Endometrial microvascular endothelial cells (primary cell): ENCODE data around the gene CFAP20DC. TPM values are rescaled to one million over a fixed set of nuclear protein-coding genes. Genes with fewer than 3 reads are reported as not detected.
"Not testable (repeated sequence)": the region's sequence is repeated elsewhere in the genome, so short reads cannot be mapped to it uniquely, and the experiment has no call there.

Experiments used
- in situ Hi-C: cut with HindIII; loops from 2 replicates; pipeline ENCODE4 v1.10.0; 2017; ENCODE audit warnings: low sequenced_read_pairs, low pct_unique_long_range_greater_than_20kb; ENCODE audit errors: inconsistent ontology term
- total RNA-seq: library from RNA; depleted of rRNA; stranded (reverse); fragments of >200 nt; gene quantifications from one replicate; pipeline ENCODE4 v1.2.3, GENCODE V29; 2015; ENCODE audit errors: inconsistent ontology term

Gene CFAP20DC
- total RNA-seq, 1 donor from 2014 or later, result 3.2 TPM

GRCh38 chr3:58897646-58898045 is 152.2 kb downstream of the CFAP20DC start:
- in situ Hi-C loops, result no loop called here

- in situ Hi-C loops, result not testable (repeated sequence)
Measured at GRCh38 chr3:58895678-58896077, 154.1 kb downstream of the CFAP20DC start.

GRCh38 chr3:58892526-58892925 is 157.3 kb downstream of the CFAP20DC start:
- in situ Hi-C loops, result not testable (repeated sequence)

- in situ Hi-C loops, result no loop called here
Measured at GRCh38 chr3:58888087-58888486, 161.7 kb downstream of the CFAP20DC start.

DNA sequence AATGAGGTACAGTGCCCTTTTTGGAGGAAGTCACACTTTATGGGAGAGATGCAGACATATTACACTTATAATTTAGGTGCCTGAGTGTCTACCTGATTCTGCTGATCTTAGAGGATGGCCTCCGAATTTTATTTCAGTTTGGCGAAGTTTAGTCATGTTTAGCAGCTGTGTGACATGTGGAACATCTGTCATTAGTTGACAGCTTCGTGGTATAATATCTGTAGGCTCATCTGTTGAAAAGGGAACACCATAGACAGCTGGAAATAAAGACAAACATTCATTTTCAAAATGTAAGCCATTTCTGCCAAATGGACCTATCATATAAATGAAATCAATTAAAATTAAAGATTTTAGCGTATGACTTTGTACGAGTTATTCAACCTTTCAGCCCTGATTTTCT is 165.4 kb downstream of the CFAP20DC start:
- in situ Hi-C loops, result no loop called here

DNA sequence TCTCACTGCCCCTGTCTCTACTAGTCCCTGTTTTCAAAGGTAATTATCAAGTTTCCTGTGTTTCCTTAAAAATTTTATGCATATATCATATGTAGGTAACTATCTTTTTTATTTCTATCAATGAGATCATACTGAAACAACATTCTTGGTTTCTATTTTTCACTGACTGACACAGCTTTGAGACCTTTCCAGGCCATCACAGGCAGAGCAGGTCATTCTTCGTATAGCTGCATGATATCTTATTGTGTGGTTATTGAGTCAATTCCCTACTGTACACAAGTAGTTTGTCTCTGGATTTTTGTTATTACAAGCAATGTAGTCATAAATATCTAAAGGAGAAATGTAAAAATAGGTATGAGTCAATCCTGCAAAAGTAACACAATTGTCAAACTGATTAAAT is 169.6 kb downstream of the CFAP20DC start:
- in situ Hi-C loops, result no loop called here

GRCh38 chr3:58874795-58875194 is 175.0 kb downstream of the CFAP20DC start:
- in situ Hi-C loops, result no loop called here

GRCh38 chr3:58874248-58874741 is 175.5 kb downstream of the CFAP20DC start:
- in situ Hi-C loops, result no loop called here

DNA sequence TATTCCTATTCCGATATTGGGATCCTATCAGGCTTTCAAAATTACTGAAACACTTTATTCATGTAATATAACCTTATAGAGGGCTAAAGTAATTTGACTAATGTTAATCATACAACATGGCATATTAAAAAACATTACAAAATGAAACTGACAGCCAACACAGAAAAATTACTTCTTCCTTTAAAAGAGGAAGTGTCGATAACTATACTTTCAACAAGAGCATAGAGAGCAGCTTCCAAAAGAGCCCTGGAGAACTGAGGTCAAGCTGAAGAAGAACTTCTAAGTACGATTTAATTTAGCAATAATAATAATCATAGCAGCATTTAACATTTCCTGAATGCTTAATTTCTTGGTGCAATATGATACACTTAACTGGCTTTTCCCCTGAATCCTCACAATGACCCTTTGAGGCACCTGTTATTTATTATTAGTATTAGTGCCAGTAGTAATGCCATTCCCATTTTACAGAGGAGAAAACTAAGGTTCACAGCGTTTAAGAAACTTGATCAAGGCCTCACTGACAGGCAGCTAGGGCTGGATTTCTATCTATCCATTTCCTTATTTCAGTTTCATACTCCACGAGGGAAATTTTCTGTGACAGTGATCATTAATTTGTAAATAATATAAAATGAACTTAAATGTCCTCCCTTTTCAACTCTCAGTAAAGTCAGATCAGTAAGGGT is 181.6 kb downstream of the CFAP20DC start:
- in situ Hi-C loops, result no loop called here

GRCh38 chr3:58867621-58868020 is 182.2 kb downstream of the CFAP20DC start:
- in situ Hi-C loops, result no loop called here

GRCh38 chr3:58866079-58866478 is 183.7 kb downstream of the CFAP20DC start:
- in situ Hi-C loops, result no loop called here

GRCh38 chr3:58864480-58864879 is 185.3 kb downstream of the CFAP20DC start:
- in situ Hi-C loops, result no loop called here

- in situ Hi-C loops, result no loop called here
Measured at GRCh38 chr3:58863206-58863605, 186.6 kb downstream of the CFAP20DC start.

DNA sequence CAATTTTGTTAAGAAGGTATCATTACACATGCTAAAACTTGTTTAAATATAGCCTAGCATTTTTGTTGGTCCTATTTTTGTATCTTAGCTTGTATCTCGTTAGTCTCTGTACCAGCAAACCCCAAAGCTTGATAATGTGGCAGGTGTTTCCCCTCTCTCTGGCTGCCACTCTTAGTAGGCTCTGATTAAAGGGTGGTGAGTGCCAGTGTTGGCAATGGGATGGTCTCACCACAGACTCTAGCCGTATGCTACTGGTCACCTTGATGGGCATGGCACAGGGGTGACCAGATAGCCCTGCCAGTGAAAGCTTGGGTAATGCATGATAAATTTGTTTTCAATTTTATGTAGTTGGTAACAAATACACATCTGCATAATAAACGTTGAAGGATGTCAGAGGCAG is 188.3 kb downstream of the CFAP20DC start:
- in situ Hi-C loops, result no loop called here

DNA sequence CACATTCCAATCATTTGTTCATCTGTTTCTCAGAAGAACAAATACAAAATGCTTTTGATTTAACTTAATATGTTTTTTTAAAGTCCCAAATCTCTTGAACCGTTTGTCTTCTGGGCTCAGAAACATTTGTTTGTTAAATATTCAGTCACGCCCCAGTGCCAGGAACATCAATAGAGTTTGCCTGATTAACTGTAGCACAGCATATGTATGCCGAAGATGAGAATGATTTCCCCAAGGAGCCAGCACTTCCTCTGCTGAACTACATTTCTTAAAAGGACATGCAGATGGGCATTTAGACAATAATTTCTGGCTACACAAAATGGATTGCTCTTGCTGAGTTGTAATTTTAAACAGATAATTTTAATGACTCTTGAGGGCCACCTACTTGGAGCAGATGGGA is 191.7 kb downstream of the CFAP20DC start:
- in situ Hi-C loops, result no loop called here

DNA sequence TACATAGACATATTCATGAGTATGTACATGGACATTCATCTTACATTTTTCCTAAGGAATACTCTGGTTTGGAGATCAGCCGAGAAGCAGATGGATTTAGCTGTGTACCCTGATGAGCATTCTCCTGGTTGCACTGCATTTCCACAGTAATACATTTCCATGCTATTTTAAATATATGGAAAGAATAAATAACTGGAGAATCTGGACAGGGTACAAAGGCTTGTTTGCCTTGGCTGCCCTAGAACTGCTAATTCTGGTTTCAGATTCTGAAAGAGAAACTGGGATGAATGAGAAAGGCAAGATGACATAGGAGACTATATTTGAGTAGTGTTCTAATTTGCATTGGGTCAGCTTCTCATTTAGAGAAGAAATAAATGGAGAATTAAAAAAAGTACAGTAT is 192.4 kb downstream of the CFAP20DC start:
- in situ Hi-C loops, result no loop called here

GRCh38 chr3:58848826-58849225 is 201.0 kb downstream of the CFAP20DC start:
- in situ Hi-C loops, result no loop called here

DNA sequence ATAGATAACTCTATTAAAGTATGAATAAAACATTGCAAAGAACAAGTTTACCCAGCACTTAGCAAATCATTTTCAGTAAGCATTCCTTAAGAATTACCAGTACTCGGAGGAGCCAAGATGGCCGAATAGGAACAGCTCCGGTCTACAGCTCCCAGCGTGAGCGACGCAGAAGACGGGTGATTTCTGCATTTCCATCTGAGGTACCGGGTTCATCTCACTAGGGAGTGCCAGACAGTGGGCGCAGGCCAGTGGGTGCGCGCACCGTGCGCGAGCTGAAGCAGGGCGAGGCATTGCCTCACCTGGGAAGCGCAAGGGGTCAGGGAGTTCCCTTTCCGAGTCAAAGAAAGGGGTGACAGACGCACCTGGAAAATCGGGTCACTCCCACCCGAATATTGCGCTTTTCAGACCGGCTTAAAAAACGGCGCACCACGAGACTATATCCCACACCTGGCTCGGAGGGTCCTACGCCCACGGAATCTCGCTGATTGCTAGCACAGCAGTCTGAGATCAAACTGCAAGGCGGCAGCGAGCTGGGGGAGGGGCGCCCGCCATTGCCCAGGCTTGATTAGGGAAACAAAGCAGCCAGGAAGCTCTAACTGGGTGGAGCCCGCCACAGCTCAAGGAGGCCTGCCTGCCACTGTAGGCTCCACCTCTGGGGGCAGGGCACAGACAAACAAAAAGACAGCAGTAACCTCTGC is 207.6 kb downstream of the CFAP20DC start:
- in situ Hi-C loops, result not testable (repeated sequence)

- in situ Hi-C loops, result no loop called here
Measured at GRCh38 chr3:58840949-58841348, 208.9 kb downstream of the CFAP20DC start.

DNA sequence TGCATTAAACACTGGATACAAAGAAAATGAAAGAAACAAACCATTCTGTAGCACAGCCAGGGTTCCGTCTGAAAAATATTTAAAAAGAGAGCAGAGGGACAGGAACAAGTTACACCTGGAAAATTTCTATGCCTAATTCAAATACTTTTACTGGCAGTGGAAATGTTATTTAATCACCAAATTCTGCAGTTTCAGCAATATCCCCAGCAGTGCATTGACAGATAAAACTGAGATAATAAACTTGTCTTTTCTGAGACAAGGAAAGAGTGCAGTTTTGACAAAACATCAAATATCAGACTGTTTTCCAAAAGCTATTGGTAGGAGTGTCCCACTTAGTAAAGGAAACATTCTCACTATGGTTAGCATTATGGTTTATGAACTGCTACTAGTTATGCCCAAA is 209.9 kb downstream of the CFAP20DC start:
- in situ Hi-C loops, result no loop called here
